IPS-18a (cell line): ENCODE results near the gene MCFD2.

ENCODE experiments used
- H3K27ac ChIP-seq: one replicate; pipeline ENCODE4 v1.5.1; 2013; ENCODE audit warnings: low read length
- H3K27me3 ChIP-seq: one replicate; pipeline ENCODE4 v1.6.1; 2013; ENCODE audit warnings: mild to moderate bottlenecking, low read length; ENCODE audit not compliant: control insufficient read depth, insufficient read depth
- H3K36me3 ChIP-seq: one replicate; pipeline ENCODE4 v1.6.1; 2013; ENCODE audit warnings: low read depth, low read length; ENCODE audit not compliant: control insufficient read depth
- H3K4me1 ChIP-seq: one replicate; pipeline ENCODE4 v1.6.1; 2013; ENCODE audit warnings: low read depth, low read length; ENCODE audit not compliant: control insufficient read depth
- H3K4me3 ChIP-seq: one replicate; pipeline ENCODE4 v1.5.1; 2013; ENCODE audit warnings: low read length
- H3K9ac ChIP-seq: one replicate; pipeline ENCODE4 v1.6.1; 2013; ENCODE audit warnings: mild to moderate bottlenecking, low read length, moderate library complexity
- H3K9me3 ChIP-seq: one replicate; pipeline ENCODE4 v1.6.1; 2013; ENCODE audit warnings: low read depth, low read length; ENCODE audit not compliant: control insufficient read depth

MCFD2 gene

GRCh38 chr2:46935071-46935470 is 19.5 kb upstream of the MCFD2 start:
- Histone ChIP-seq H3K27me3 (peaks cover 10% of the 10 kb centered on the region), H3K9me3 (no peaks in the 10 kb centered on the region), H3K36me3 (no peaks in the 10 kb centered on the region), H3K9ac (no peak overlapping the region), H3K4me3 (no peak overlapping the region), H3K4me1 (peaks cover 6% of the 10 kb centered on the region), H3K27ac (no peak overlapping the region)

DNA sequence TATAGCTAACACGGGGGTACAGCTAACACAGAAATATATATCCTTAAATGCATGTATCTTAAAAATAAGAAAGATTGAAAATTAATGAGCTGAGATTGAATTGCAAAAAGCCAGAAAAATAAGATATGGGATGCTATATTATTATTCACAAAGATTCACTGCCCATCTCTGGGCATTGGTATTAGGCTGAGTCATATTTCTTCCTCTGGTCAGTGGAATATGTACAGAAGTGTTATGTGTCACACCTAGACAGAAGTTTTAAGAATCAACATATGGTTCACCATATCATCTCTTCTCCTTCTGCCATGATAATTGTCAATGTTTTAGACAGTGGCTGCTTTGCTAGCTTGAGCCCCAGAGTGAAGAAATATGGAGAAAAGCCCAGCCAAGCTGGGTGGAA is 14.0 kb upstream of the MCFD2 start:
- Histone ChIP-seq H3K4me3 (no peak overlapping the region), H3K9ac (no peak overlapping the region), H3K36me3 (no peaks in the 10 kb centered on the region), H3K27me3 (no peaks in the 10 kb centered on the region), H3K9me3 (peaks cover 8% of the 10 kb centered on the region), H3K27ac (no peak overlapping the region), H3K4me1 (no peaks in the 10 kb centered on the region)

GRCh38 chr2:46926863-46927262 is 11.3 kb upstream of the MCFD2 start:
- Histone ChIP-seq H3K4me1 (no peaks in the 10 kb centered on the region), H3K4me3 (no peak overlapping the region), H3K9me3 (peaks cover 8% of the 10 kb centered on the region), H3K27me3 (no peaks in the 10 kb centered on the region), H3K27ac (no peak overlapping the region), H3K9ac (no peak overlapping the region), H3K36me3 (no peaks in the 10 kb centered on the region)

GRCh38 chr2:46925474-46926351 is 10.1 kb upstream of the MCFD2 start:
- Histone ChIP-seq H3K9me3 (peaks cover 8% of the 10 kb centered on the region), H3K4me1 (no peaks in the 10 kb centered on the region), H3K27ac (no peak overlapping the region), H3K4me3 (no peak overlapping the region), H3K9ac (no peak overlapping the region), H3K27me3 (no peaks in the 10 kb centered on the region), H3K36me3 (no peaks in the 10 kb centered on the region)

DNA sequence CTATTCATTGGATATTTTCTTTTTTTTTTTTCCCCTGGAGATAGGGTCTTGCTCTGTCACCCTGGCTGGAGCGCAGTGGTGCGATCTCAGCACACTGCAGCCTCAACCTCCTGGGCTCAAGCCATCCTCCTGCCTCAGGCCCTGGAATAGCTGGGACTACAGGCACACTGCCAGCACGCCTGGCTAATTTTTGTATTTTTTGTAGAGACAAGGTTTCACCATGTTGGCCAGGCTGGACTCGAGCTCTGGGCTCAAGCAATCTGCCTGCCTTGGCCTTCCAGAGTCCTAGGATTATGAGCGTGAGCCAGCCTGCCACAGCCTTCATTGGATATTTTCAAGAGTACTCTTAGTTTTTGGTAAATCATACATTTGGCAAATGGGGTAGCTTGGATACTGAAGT is 9.0 kb upstream of the MCFD2 start:
- no peak overlapping the region for H3K9ac ChIP-seq
- H3K4me3 ChIP-seq = no peak overlapping the region
- no peak overlapping the region for H3K27ac ChIP-seq
- no peaks in the 10 kb centered on the region for H3K4me1 ChIP-seq
- H3K27me3 ChIP-seq = no peaks in the 10 kb centered on the region
- no peaks in the 10 kb centered on the region for H3K36me3 ChIP-seq
- peaks cover 8% of the 10 kb centered on the region for H3K9me3 ChIP-seq

DNA sequence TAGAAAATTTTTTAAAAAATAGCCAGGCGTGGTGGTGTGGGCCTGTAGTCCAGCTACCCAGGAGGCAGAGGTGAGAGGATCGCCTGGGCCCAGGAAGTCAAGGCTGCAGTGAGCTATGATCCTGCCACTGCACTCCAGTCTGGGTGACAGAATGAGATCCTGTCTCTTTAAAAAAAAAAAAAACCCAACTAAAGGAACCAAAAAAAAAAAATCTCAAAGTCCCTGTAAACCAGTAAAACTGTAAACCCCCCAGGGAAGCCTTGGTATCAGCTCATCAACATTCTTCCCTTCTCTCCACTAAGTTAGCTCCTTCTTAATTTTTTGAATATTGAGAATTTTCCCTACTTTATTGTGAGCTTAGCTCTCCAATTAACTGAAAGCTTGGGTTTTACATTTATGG is 8.4 kb upstream of the MCFD2 start:
- Histone ChIP-seq H3K4me1 (no peaks in the 10 kb centered on the region), H3K9ac (no peak overlapping the region), H3K36me3 (no peaks in the 10 kb centered on the region), H3K27me3 (no peaks in the 10 kb centered on the region), H3K9me3 (peaks cover 8% of the 10 kb centered on the region), H3K4me3 (no peak overlapping the region), H3K27ac (no peak overlapping the region)

- Histone ChIP-seq H3K4me1 (no peaks in the 10 kb centered on the region), H3K9me3 (peaks cover 8% of the 10 kb centered on the region), H3K4me3 (no peak overlapping the region), H3K36me3 (no peaks in the 10 kb centered on the region), H3K27me3 (no peaks in the 10 kb centered on the region), H3K9ac (no peak overlapping the region), H3K27ac (no peak overlapping the region)
Observed at GRCh38 chr2:46923041-46923528, 7.5 kb upstream of the MCFD2 start.

DNA sequence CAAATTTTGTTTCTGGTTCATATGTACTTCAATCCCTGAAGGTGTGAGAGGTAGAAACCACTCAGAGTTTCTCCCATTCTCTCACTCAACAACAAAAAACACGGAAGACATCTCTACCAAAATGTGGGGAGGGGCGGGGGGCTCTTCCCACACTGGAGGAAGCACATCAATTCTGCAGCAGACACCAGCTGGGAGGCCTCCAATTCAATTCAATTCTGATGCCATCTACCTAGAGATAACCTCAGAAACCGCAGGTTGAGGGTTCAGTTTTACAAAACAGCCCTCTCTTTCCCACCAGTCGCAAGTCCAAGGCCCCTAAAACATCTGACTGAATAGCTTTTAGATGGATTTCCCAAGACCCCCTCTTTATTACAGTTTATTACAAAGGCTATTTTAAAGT is 7.0 kb upstream of the MCFD2 start:
- H3K36me3 ChIP-seq = no peaks in the 10 kb centered on the region
- no peaks in the 10 kb centered on the region for H3K27me3 ChIP-seq
- no peak overlapping the region for H3K4me3 ChIP-seq
- H3K9me3 ChIP-seq = peaks cover 8% of the 10 kb centered on the region
- H3K9ac ChIP-seq = no peak overlapping the region
- H3K27ac ChIP-seq = no peak overlapping the region
- H3K4me1 ChIP-seq = no peaks in the 10 kb centered on the region

- Histone ChIP-seq H3K9ac (no peak overlapping the region), H3K27ac (no peak overlapping the region), H3K36me3 (no peaks in the 10 kb centered on the region), H3K4me3 (no peak overlapping the region), H3K4me1 (no peaks in the 10 kb centered on the region), H3K27me3 (no peaks in the 10 kb centered on the region), H3K9me3 (peaks cover 5% of the 10 kb centered on the region)
Observed at GRCh38 chr2:46921676-46922448, 6.3 kb upstream of the MCFD2 start.

GRCh38 chr2:46917628-46918027 is 2.0 kb upstream of the MCFD2 start:
- H3K4me3 ChIP-seq = no peak overlapping the region
- no peaks in the 10 kb centered on the region for H3K9me3 ChIP-seq
- H3K27ac ChIP-seq = no peak overlapping the region
- H3K27me3 ChIP-seq = no peaks in the 10 kb centered on the region
- H3K36me3 ChIP-seq = no peaks in the 10 kb centered on the region
- peaks cover 6% of the 10 kb centered on the region for H3K4me1 ChIP-seq
- no peak overlapping the region for H3K9ac ChIP-seq

DNA sequence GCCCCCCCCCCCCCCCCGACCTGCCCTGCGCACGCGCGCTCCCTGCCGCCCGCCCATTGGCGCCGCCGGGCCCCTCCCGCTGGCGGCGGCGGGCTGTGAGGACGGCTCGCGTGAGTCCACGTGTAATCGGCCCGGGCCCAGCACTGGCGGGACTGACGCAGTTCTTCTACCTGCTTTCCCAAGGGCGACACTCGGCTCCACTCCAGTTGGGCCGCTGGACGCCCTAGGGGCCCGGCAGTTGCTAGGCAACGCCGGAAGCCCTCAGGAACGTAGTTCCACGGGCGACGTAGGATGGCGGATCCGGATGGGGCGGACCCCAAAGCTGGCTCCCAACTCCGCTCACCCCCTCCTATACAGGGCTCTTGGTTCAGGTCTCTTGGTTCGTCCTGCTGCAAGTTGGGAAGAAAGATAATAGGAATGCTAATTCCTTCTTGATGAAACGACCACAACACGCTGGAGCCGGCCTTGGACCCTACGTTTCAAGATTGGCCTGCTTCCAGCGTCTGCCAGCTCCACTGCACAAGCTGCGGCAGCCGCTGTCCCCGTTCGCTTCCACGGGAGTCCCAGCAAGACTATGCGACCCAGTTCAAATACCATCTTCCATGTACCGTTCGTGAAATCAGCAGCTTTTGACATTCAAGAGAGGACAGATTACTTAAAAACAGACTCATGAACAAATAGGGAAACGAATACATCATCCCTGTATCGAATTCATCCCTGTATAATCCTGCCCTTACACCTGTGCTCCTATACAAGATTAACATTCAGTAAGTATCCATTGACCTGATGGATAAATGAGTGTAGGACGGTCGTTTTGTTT is 415 bp upstream of the MCFD2 start:
- peak overlapping the region; percentile 25 for H3K27ac ChIP-seq

More for the DNA sequence above, 415 bp upstream of the MCFD2 start:
- Histone ChIP-seq H3K36me3 (no peaks in the 10 kb centered on the region), H3K9ac (peak overlapping the region; percentile 78), H3K27me3 (no peaks in the 10 kb centered on the region), H3K4me3 (peak overlapping the region; percentile 90), H3K4me1 (peaks cover 6% of the 10 kb centered on the region), H3K9me3 (no peaks in the 10 kb centered on the region)
